WTC11 (cell line): ENCODE measurements around the gene CTNNA3.

Experiments used
- AR ChIP-seq: fragments of 250-450 bp; sonication (Bioruptor Pico); IDR thresholded peaks from 2 replicates; pipeline ENCODE4 v1.9.0; 2021; ENCODE audit warnings: mild to moderate bottlenecking
- CBFB ChIP-seq: sonication (generic); formaldehyde crosslinking; IDR thresholded peaks from 2 replicates; pipeline ENCODE4 v1.8.1; 2022; ENCODE audit warnings: mild to moderate bottlenecking, low read depth, missing genetic modification reagents
- CTCF ChIP-seq: fragments of 200-600 bp; IDR thresholded peaks from 2 replicates; pipeline ENCODE4 v1.8.0; 2022; ENCODE audit warnings: antibody characterized with exemption
- FOXP1 ChIP-seq: sonication (generic); formaldehyde crosslinking; IDR thresholded peaks from 2 replicates; pipeline ENCODE4 v1.8.0; 2022; ENCODE audit warnings: missing genetic modification reagents, mild to moderate bottlenecking, moderate library complexity, borderline replicate concordance
- FOXP4 ChIP-seq: sonication (generic); formaldehyde crosslinking; IDR thresholded peaks from 2 replicates; pipeline ENCODE4 v1.8.0; 2022; ENCODE audit warnings: mild to moderate bottlenecking, missing genetic modification reagents
- GRHL2 ChIP-seq: fragments of 250-450 bp; sonication (Bioruptor Pico); IDR thresholded peaks from 2 replicates; pipeline ENCODE4 v1.8.0; 2022; ENCODE audit warnings: mild to moderate bottlenecking, moderate library complexity; ENCODE audit not compliant: insufficient replicate concordance, severe bottlenecking
- IRF1 ChIP-seq: sonication (generic); formaldehyde crosslinking; IDR thresholded peaks from 2 replicates; pipeline ENCODE4 v1.8.0; 2023; ENCODE audit warnings: missing genetic modification reagents
- KAT7 ChIP-seq: sonication (generic); formaldehyde crosslinking; IDR thresholded peaks from 2 replicates; pipeline ENCODE4 v1.8.1; 2023; ENCODE audit warnings: missing genetic modification reagents, mild to moderate bottlenecking, borderline replicate concordance
- MAX ChIP-seq: sonication (generic); formaldehyde crosslinking; IDR thresholded peaks from 2 replicates; pipeline ENCODE4 v1.8.0; 2022; ENCODE audit warnings: mild to moderate bottlenecking, missing genetic modification reagents
- RORB ChIP-seq: fragments of 250-450 bp; sonication (Bioruptor Pico); IDR thresholded peaks from 2 replicates; pipeline ENCODE4 v1.9.0; 2021; ENCODE audit warnings: mild to moderate bottlenecking
- SMAD3 ChIP-seq: sonication (generic); formaldehyde crosslinking; IDR thresholded peaks from 2 replicates; pipeline ENCODE4 v1.8.0; 2022; ENCODE audit warnings: missing genetic modification reagents, mild to moderate bottlenecking, borderline replicate concordance
- TCF7 ChIP-seq: sonication (generic); formaldehyde crosslinking; IDR thresholded peaks from 2 replicates; pipeline ENCODE4 v1.8.0; 2022; ENCODE audit warnings: mild to moderate bottlenecking, low read depth, missing genetic modification reagents, moderate library complexity
- ZNF396 ChIP-seq: fragments of 250-450 bp; sonication (Bioruptor Pico); IDR thresholded peaks from 2 replicates; pipeline ENCODE4 v1.8.0; 2021; ENCODE audit warnings: mild to moderate bottlenecking, moderate library complexity, borderline replicate concordance
- ZNF512 ChIP-seq: sonication (generic); formaldehyde crosslinking; IDR thresholded peaks from 2 replicates; pipeline ENCODE4 v1.8.1; 2022; ENCODE audit warnings: missing genetic modification reagents, borderline replicate concordance

- TF ChIP-seq GRHL2 (CRISPR knock-in tag) (no peak), CBFB (CRISPR knock-in tag) (no peak), ZNF512 (CRISPR knock-in tag) (no peak), CTCF (no peak), FOXP1 (CRISPR knock-in tag) (no peak), IRF1 (CRISPR knock-in tag) (no peak), SMAD3 (CRISPR knock-in tag) (no peak), TCF7 (no peak), KAT7 (CRISPR knock-in tag) (no peak), FOXP4 (CRISPR knock-in tag) (no peak), ZNF396 (CRISPR knock-in tag) (no peak), RORB (CRISPR knock-in tag) (no peak), AR (CRISPR knock-in tag) (no peak), MAX (CRISPR knock-in tag) (no peak)
Measured at GRCh38 chr10:66565999-66566398, 1130.0 kb downstream of the CTNNA3 start.
